DOHH2 (cell line): ENCODE measurements around the gene FOS.
A peak's percentile ranks its signal among the peaks of the same experiment; 100 is the strongest.

Experiments
- H3F3A ChIP-seq: fragments of 200-600 bp; sonication (generic), shearing (Covaris generic); 2 replicates; pipeline ENCODE4 v1.6.0; 2016; ENCODE audit warnings: antibody characterized with exemption, mild to moderate bottlenecking; ENCODE audit not compliant: control insufficient read depth, insufficient read depth
- H3K27ac ChIP-seq: fragments of 200-600 bp; sonication (generic); 2 replicates; pipeline ENCODE4 v1.5.1; 2014; ENCODE audit warnings: low read depth, mild to moderate bottlenecking, low read length, moderate library complexity
- H3K27me3 ChIP-seq: fragments of 200-600 bp; sonication (generic); 2 replicates; pipeline ENCODE4 v1.6.1; 2014; ENCODE audit warnings: mild to moderate bottlenecking, low read length, mixed read lengths; ENCODE audit not compliant: control insufficient read depth
- H3K36me3 ChIP-seq: fragments of 200-600 bp; sonication (generic); 2 replicates; pipeline ENCODE4 v1.6.1; 2014; ENCODE audit warnings: mild to moderate bottlenecking, low read length, moderate library complexity, mixed read lengths; ENCODE audit not compliant: control insufficient read depth
- H3K4me1 ChIP-seq: fragments of 200-600 bp; sonication (generic); 2 replicates; pipeline ENCODE4 v1.6.1; 2014; ENCODE audit warnings: mild to moderate bottlenecking, low read length, mixed read lengths; ENCODE audit not compliant: control insufficient read depth
- H3K4me2 ChIP-seq: fragments of 200-600 bp; sonication (generic); 2 replicates; pipeline ENCODE4 v1.6.0; 2014; ENCODE audit warnings: mild to moderate bottlenecking, low read length, moderate library complexity
- H3K4me3 ChIP-seq: fragments of 200-600 bp; sonication (generic); 2 replicates; pipeline ENCODE4 v1.5.1; 2014; ENCODE audit warnings: mild to moderate bottlenecking, low read length, mixed read lengths
- H3K79me2 ChIP-seq: fragments of 200-600 bp; sonication (generic); 2 replicates; pipeline ENCODE4 v1.6.1; 2014; ENCODE audit warnings: mild to moderate bottlenecking, low read length, mixed read lengths; ENCODE audit not compliant: control insufficient read depth
- H3K9me2 ChIP-seq: fragments of 200-600 bp; sonication (generic); replicated peaks from 2 replicates; pipeline ENCODE4 v1.6.1; 2014; ENCODE audit warnings: mild to moderate bottlenecking, low read length, mixed read lengths; ENCODE audit not compliant: control insufficient read depth
- H3K9me3 ChIP-seq: fragments of 200-600 bp; sonication (generic); 2 replicates; pipeline ENCODE4 v1.6.1; 2014; ENCODE audit warnings: antibody characterized with exemption, low read length, mixed read lengths; ENCODE audit not compliant: control insufficient read depth, insufficient read depth
- H4K20me1 ChIP-seq: fragments of 200-600 bp; sonication (generic); 2 replicates; pipeline ENCODE4 v1.6.0; 2014; ENCODE audit warnings: low read depth, mild to moderate bottlenecking, antibody characterized with exemption, low read length, moderate library complexity; ENCODE audit not compliant: control insufficient read depth, insufficient read depth
- CTCF ChIP-seq: fragments of 200-600 bp; sonication (generic); IDR thresholded peaks from one replicate; pipeline ENCODE4 v1.5.1; 2014; ENCODE audit warnings: antibody characterized with exemption, mild to moderate bottlenecking, low read depth, low read length; ENCODE audit not compliant: poor library complexity, severe bottlenecking
- EZH2phosphoT487 ChIP-seq: fragments of 200-600 bp; sonication (generic); IDR thresholded peaks from 2 replicates; pipeline ENCODE4 v1.6.1; 2017; ENCODE audit warnings: borderline replicate concordance, mild to moderate bottlenecking, antibody characterized with exemption, low read length, moderate library complexity, mixed read lengths

Gene FOS

GRCh38 chr14:75231320-75231719 is 47.3 kb upstream of the FOS start:
- no peak overlapping the region for H3K27ac ChIP-seq
- no peak overlapping the region for H3K4me3 ChIP-seq
- H3F3A ChIP-seq: no peaks in the 10 kb centered on the region
- peaks cover 28% of the 10 kb centered on the region for H3K4me1 ChIP-seq
- TF ChIP-seq CTCF: no peak
- no peak for TF ChIP-seq EZH2phosphoT487
- no peaks in the 10 kb centered on the region for H4K20me1 ChIP-seq
- H3K79me2 ChIP-seq: no peaks in the 10 kb centered on the region
- H3K36me3 ChIP-seq: no peaks in the 10 kb centered on the region
- no peaks in the 10 kb centered on the region for H3K27me3 ChIP-seq
- no peak overlapping the region for H3K4me2 ChIP-seq
- no peaks in the 10 kb centered on the region for H3K9me3 ChIP-seq
- no peaks in the 10 kb centered on the region for H3K9me2 ChIP-seq

- Histone ChIP-seq H3K27me3 (no peaks in the 10 kb centered on the region), H3K4me3 (no peak overlapping the region), H3K27ac (no peak overlapping the region), H3K4me2 (no peak overlapping the region), H3K9me3 (no peaks in the 10 kb centered on the region), H3K4me1 (peaks cover 28% of the 10 kb centered on the region), H3F3A (no peaks in the 10 kb centered on the region), H3K36me3 (no peaks in the 10 kb centered on the region), H3K79me2 (no peaks in the 10 kb centered on the region), H4K20me1 (no peaks in the 10 kb centered on the region), H3K9me2 (no peaks in the 10 kb centered on the region)
- TF ChIP-seq CTCF (no peak), EZH2phosphoT487 (no peak)
These were observed 46.4 kb upstream of the FOS start for GRCh38 chr14:75232191-75232590.

GRCh38 chr14:75232597-75232996 is 46.0 kb upstream of the FOS start:
- Histone ChIP-seq H3K9me2 (no peaks in the 10 kb centered on the region), H3K4me1 (peaks cover 32% of the 10 kb centered on the region), H3K27me3 (no peaks in the 10 kb centered on the region), H3K27ac (no peak overlapping the region), H3K4me3 (no peak overlapping the region), H3K4me2 (no peak overlapping the region), H3K79me2 (no peaks in the 10 kb centered on the region), H3K36me3 (no peaks in the 10 kb centered on the region), H3K9me3 (no peaks in the 10 kb centered on the region), H3F3A (no peaks in the 10 kb centered on the region), H4K20me1 (no peaks in the 10 kb centered on the region)
- TF ChIP-seq CTCF (peak; percentile 29), EZH2phosphoT487 (no peak)
